ENCODE results near the gene ACIN1.

- TF ChIP-seq CTCF (IDR thresholded peaks at IDR 0.05) (no peak), EZH2phosphoT487 (IDR thresholded peaks at IDR 0.05) (no peak), EZH2 (IDR thresholded peaks at IDR 0.05) (no peak)
These were observed 10.4 kb upstream of the ACIN1 start for GRCh38 chr14:23105348-23105824.

Measured in neural progenitor cell (in vitro differentiated cells).